Activated naive CD4-positive, alpha-beta T cell treated with anti-CD3 and anti-CD28 coated beads for 36 hours (primary cell): ENCODE results near the gene KRTAP5-5. TPM values are rescaled to one million over a fixed set of nuclear protein-coding genes. Genes with fewer than 3 reads are reported as not detected.

ENCODE experiments used
- CTCF ChIA-PET: fragments of 350-600 bp; sonication (Branson Sonifier 250); formaldehyde crosslinking; loops from one replicate; lab custom pipeline; 2021; ENCODE audit warnings: antibody characterized with exemption; lab: Charles Lee
- DNase-seq: peaks from one replicate; pipeline ENCODE4 v3.0.0-alpha.2; 2020
- H3K27ac Mint-ChIP-seq: one replicate; pipeline ENCODE4 v1.8.0; 2021; ENCODE audit warnings: mild to moderate bottlenecking, mixed read lengths
- H3K27me3 Mint-ChIP-seq: one replicate; pipeline ENCODE4 v1.8.0; 2021; ENCODE audit warnings: low read depth, mixed read lengths
- H3K36me3 Mint-ChIP-seq: one replicate; pipeline ENCODE4 v1.8.0; 2021; ENCODE audit warnings: low read depth, mixed read lengths
- H3K4me1 Mint-ChIP-seq: one replicate; pipeline ENCODE4 v1.8.0; 2021; ENCODE audit warnings: low read depth, mixed read lengths
- H3K4me3 Mint-ChIP-seq: one replicate; pipeline ENCODE4 v1.8.0; 2021; ENCODE audit warnings: mild to moderate bottlenecking, moderate library complexity, mixed read lengths
- H3K9me3 Mint-ChIP-seq: one replicate; pipeline ENCODE4 v1.8.0; 2021; ENCODE audit warnings: mixed read lengths
- intact Hi-C: fragments of 100-400 bp; cut with micrococcal nuclease; formaldehyde crosslinking; loops from one replicate; pipeline ENCODE4 v1.15.1; 2023
- total RNA-seq, 2 experiments: library from RNA; stranded (reverse); gene quantifications; one replicate each; pipeline ENCODE4 v1.2.3, GENCODE V29; 2021

The KRTAP5-5 gene
- total RNA-seq, 2 experiments from 2014 or later = not detected

- no peak overlapping the region for H3K4me3 Mint-ChIP-seq
- H3K4me1 Mint-ChIP-seq = peaks cover 3% of the 10 kb centered on the region
- intact Hi-C loops = no loop called here
- H3K9me3 Mint-ChIP-seq = no peaks in the 10 kb centered on the region
- no peaks in the 10 kb centered on the region for H3K36me3 Mint-ChIP-seq
- CTCF ChIA-PET = interaction anchor here (0.7 to 1.8 kb wide), 4 partner anchors 8 to 214 kb away, joined by 3 to 6 read pairs (median 4); no protein-coding TSS in a partner anchor
- DNase-seq = no peak
- H3K27me3 Mint-ChIP-seq = peaks cover 24% of the 10 kb centered on the region
- no peak overlapping the region for H3K27ac Mint-ChIP-seq
Measured at GRCh38 chr11:1633864-1634263, 4.3 kb downstream of the KRTAP5-5 start.

DNA sequence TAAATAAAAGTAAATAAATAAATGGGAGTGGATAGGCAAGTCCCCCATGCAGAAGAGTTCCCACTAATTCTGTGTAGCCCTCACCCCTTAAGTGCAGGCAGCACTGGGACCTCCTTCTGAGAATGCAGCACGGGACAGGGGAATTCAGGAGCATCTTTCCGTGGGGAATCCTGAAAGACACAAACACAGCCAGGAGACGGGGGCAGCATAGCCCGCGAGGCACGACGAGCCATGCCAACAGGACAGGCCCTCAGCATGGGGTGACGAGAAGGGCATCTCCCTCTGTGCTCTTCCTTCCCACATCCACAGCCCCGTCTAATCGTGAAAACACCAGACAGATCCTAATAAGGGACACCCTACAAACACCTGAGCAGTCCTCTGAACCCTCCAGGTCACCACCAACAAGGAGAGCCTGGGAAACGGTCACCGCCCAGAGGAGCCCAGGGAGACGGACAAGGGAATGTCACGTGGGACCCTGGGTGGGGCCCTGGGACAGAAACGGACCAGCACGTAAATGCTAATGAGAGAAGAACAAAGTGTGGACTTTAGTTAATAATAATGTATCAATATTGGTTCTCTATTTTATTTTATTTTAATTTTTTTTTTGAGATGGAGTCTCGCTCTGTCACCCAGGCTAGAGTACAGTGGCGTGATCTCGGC is 6.8 kb downstream of the KRTAP5-5 start:
- Mint-ChIP-seq H3K4me3 (no peak overlapping the region), H3K27ac (no peak overlapping the region), H3K36me3 (no peaks in the 10 kb centered on the region), H3K9me3 (no peaks in the 10 kb centered on the region), H3K27me3 (peaks cover 19% of the 10 kb centered on the region), H3K4me1 (no peaks in the 10 kb centered on the region)
- no peak for DNase-seq
- intact Hi-C loops = no loop called here
- CTCF ChIA-PET = no interaction called here

DNA sequence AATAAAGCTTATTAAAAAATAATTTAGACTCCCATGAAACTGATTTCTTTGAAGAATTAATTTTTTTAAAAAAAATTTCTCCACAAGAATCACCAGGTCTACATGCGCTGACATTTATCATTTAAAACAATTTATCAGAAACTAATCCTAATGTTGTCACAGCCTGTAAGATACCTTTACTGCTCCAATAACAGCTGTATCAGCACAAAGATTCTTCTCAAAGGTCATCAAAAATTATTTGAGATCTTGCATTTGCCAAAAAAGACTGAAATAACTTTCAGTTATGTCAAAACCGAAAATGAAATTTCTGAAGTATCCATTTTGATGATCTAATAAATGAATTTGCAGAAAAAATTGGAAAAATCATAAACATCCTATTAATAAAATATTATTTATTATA is 8.1 kb downstream of the KRTAP5-5 start:
- Mint-ChIP-seq H3K27ac (no peak overlapping the region), H3K27me3 (peaks cover 14% of the 10 kb centered on the region), H3K4me3 (no peak overlapping the region), H3K4me1 (no peaks in the 10 kb centered on the region), H3K9me3 (no peaks in the 10 kb centered on the region), H3K36me3 (no peaks in the 10 kb centered on the region)
- CTCF ChIA-PET = interaction anchor here (0.7 to 3.0 kb wide), 7 partner anchors 9 to 1266 kb away, joined by 3 to 12 read pairs (median 3); no protein-coding TSS in a partner anchor
- intact Hi-C loops = no loop called here
- DNase-seq = no peak

DNA sequence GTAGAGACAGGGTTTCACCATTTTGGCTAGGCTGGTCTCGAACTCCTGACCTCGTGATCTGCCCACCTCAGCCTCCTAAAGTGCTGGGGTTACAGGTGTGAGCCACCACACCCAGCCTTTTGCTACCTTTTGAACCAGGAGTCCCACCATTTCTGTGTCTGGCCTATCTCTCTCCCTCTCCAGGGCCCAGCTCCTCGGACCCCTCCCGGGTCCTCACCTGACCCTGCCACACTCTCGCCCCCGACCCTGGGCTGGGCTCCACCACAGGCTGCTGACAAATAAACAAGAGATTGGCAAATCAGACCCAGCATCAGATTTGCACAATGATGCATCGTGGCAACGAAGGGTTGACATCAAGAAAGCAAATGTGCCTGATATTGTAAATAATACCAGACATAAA is 8.8 kb downstream of the KRTAP5-5 start:
- CTCF ChIA-PET = interaction anchor here (0.9 to 3.0 kb wide), 5 partner anchors 9 to 470 kb away, joined by 3 to 12 read pairs (median 5); no protein-coding TSS in a partner anchor
- Mint-ChIP-seq H3K36me3 (no peaks in the 10 kb centered on the region), H3K4me3 (no peak overlapping the region), H3K9me3 (no peaks in the 10 kb centered on the region), H3K27me3 (peaks cover 12% of the 10 kb centered on the region), H3K4me1 (no peaks in the 10 kb centered on the region), H3K27ac (no peak overlapping the region)
- intact Hi-C loops = no loop called here
- DNase-seq = no peak

DNA sequence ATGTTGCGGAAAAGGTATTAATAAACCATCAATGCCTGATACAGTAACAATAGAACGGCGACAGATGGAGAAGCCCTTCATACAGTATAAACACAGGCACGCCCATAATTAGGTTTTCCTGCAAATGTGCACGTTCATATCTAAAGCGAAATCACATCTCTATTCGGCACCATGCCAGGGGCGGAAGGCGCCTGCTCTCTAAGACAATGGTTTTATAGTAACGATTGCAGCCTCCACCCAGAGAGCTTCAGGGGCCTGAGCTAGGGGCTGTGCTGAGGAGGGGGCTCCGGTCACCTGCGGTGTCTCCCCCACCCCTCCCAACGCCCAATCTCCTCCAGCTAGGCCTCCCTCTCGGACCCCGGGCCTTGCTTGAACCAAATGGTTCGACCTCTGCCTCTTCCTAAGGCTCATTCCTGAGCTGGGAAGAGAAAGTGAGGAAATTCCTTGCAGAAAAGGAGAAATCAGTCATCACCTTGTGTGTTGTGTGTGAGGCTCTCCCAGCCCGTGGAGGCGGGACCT is 9.6 kb downstream of the KRTAP5-5 start:
- Mint-ChIP-seq H3K27me3 (peaks cover 12% of the 10 kb centered on the region), H3K27ac (no peak overlapping the region), H3K36me3 (no peaks in the 10 kb centered on the region), H3K4me3 (no peak overlapping the region), H3K9me3 (no peaks in the 10 kb centered on the region), H3K4me1 (no peaks in the 10 kb centered on the region)
- intact Hi-C loops = no loop called here
- CTCF ChIA-PET = interaction anchor here (0.7 to 3.0 kb wide), 15 partner anchors 8 to 186 kb away, joined by 3 to 16 read pairs (median 4); partner anchors contain the start of gene KRTAP5-5
- DNase-seq = peak; percentile 30

DNA sequence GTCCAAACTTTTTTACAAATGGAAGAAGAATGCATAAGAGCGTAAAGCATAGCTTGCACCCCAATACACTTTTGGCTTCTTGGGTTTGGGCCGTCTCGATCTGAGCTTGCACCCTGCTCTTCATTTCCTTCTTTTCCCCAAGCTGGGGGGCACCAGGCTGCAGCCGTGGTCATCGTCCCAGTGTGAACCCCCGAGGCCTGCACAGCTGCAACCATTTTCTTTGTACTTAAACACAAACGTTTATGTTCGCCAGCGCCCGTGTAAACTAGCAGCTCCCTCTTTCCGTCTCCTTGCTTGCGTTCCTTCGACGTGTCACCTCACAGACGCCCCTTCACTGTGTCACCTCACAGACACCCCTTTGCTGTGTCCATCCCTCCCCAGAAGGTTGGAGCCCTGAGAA is 10.1 kb downstream of the KRTAP5-5 start:
- intact Hi-C loops = no loop called here
- no peak for DNase-seq
- H3K4me1 Mint-ChIP-seq = no peaks in the 10 kb centered on the region
- H3K9me3 Mint-ChIP-seq = no peaks in the 10 kb centered on the region
- no peak overlapping the region for H3K27ac Mint-ChIP-seq
- H3K27me3 Mint-ChIP-seq = peaks cover 12% of the 10 kb centered on the region
- no peak overlapping the region for H3K4me3 Mint-ChIP-seq
- CTCF ChIA-PET = interaction anchor here (0.7 to 3.0 kb wide), 15 partner anchors 9 to 186 kb away, joined by 3 to 16 read pairs (median 4); partner anchors contain the start of gene KRTAP5-5
- H3K36me3 Mint-ChIP-seq = no peaks in the 10 kb centered on the region

- H3K27me3 Mint-ChIP-seq = peaks cover 8% of the 10 kb centered on the region
- DNase-seq = no peak
- H3K4me3 Mint-ChIP-seq = no peak overlapping the region
- H3K4me1 Mint-ChIP-seq = no peaks in the 10 kb centered on the region
- CTCF ChIA-PET = interaction anchor here (0.8 to 3.0 kb wide), 13 partner anchors 9 to 185 kb away, joined by 3 to 16 read pairs (median 4); partner anchors contain the start of gene KRTAP5-5
- H3K27ac Mint-ChIP-seq = no peak overlapping the region
- no peaks in the 10 kb centered on the region for H3K9me3 Mint-ChIP-seq
- no peaks in the 10 kb centered on the region for H3K36me3 Mint-ChIP-seq
- intact Hi-C loops = no loop called here
Measured at GRCh38 chr11:1640076-1640946, 10.7 kb downstream of the KRTAP5-5 start.

- intact Hi-C loops = no loop called here
- Mint-ChIP-seq H3K4me3 (no peak overlapping the region), H3K9me3 (no peaks in the 10 kb centered on the region), H3K27me3 (peaks cover 8% of the 10 kb centered on the region), H3K36me3 (no peaks in the 10 kb centered on the region), H3K4me1 (no peaks in the 10 kb centered on the region), H3K27ac (no peak overlapping the region)
- no peak for DNase-seq
- CTCF ChIA-PET = interaction anchor here (0.7 to 2.3 kb wide), 5 partner anchors 10 to 115 kb away, joined by 3 to 16 read pairs (median 4); no protein-coding TSS in a partner anchor
Measured at GRCh38 chr11:1641096-1641495, 11.5 kb downstream of the KRTAP5-5 start.

- no peak overlapping the region for H3K4me3 Mint-ChIP-seq
- no peaks in the 10 kb centered on the region for H3K4me1 Mint-ChIP-seq
- H3K9me3 Mint-ChIP-seq = no peaks in the 10 kb centered on the region
- H3K27me3 Mint-ChIP-seq = peaks cover 12% of the 10 kb centered on the region
- CTCF ChIA-PET = no interaction called here
- DNase-seq = no peak
- no peak overlapping the region for H3K27ac Mint-ChIP-seq
- no peaks in the 10 kb centered on the region for H3K36me3 Mint-ChIP-seq
- intact Hi-C loops = no loop called here
Measured at GRCh38 chr11:1642288-1643145, 12.9 kb downstream of the KRTAP5-5 start.

DNA sequence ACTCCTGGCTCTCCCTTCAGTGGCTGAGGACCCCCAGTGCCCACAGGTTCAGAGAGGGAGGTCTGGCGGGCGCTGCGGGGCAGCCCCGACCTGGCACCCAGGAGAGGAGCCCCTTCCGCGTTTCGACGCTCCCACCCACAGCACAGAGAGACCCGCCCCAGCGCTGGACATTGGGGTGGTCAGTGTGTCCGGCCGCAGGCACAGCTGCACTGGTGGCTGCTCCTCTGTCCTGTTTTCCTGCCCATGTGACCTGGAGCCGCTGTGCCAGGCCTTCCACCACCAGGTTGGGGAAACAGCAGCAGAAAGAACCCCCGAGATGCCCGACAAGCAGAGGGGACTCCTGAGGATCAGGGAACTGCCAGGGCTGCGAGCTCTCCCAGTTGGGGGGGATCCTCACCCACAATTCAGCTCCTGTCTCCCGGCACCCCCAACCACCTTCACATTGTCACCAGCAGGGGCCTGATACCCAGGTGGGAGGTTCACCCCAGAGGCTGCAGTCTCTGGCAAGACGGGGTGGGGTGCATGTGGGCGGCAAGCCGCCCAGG is 13.6 kb downstream of the KRTAP5-5 start:
- H3K27me3 Mint-ChIP-seq = peaks cover 12% of the 10 kb centered on the region
- CTCF ChIA-PET = interaction anchor here (0.6 kb wide), 1 partner anchor 9 kb away, joined by 5 read pairs; no protein-coding TSS in a partner anchor
- H3K27ac Mint-ChIP-seq = no peak overlapping the region
- H3K9me3 Mint-ChIP-seq = no peaks in the 10 kb centered on the region
- H3K4me3 Mint-ChIP-seq = no peak overlapping the region
- no peaks in the 10 kb centered on the region for H3K36me3 Mint-ChIP-seq
- DNase-seq = no peak
- intact Hi-C loops = no loop called here
- H3K4me1 Mint-ChIP-seq = no peaks in the 10 kb centered on the region

DNA sequence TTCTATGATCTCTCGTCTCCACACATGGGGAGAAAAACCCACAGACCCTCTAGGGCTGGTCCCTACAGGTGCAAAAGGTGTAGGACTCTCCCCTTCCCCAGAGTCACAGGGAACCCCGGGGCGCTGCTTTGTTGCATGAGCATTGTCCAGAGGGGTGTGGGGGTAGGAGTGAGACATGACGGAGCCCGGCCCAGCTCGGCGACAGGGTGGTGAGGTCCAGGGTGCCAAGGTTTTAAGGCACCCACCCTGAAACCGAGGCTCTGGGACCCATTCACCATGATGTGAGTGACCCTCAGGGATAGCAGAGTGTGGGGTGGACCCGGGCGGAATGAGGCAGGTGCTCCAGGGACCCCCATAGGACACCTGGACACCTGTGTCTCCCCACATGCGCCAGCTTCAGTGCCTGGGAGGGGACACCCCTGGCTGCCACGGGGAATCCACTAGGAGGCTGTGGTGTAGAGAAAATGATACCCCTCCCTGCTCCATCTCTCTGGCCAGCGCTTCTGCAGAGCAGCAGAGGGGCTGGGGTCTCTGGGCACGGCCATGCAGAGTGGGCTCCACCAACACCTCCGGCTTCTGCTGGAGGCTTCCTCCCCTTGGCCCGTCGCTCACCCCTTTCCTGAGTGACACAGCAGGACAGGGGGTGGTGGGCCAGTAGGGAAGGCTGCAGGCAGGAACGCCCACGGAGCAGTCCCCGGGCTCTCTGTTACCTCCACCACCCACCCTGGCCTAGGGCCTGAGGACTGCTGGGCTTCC is 15.2 kb downstream of the KRTAP5-5 start:
- no peak overlapping the region for H3K27ac Mint-ChIP-seq
- no peaks in the 10 kb centered on the region for H3K4me1 Mint-ChIP-seq
- CTCF ChIA-PET = interaction anchor here (1.4 kb wide), 1 partner anchor 49 kb away, joined by 3 read pairs; no protein-coding TSS in a partner anchor
- H3K9me3 Mint-ChIP-seq = no peaks in the 10 kb centered on the region
- intact Hi-C loops = no loop called here
- peaks cover 10% of the 10 kb centered on the region for H3K27me3 Mint-ChIP-seq
- H3K36me3 Mint-ChIP-seq = no peaks in the 10 kb centered on the region
- H3K4me3 Mint-ChIP-seq = no peak overlapping the region
- no peak for DNase-seq
